Mucosa of rectum (tissue), 2 donors: Measurements from ENCODE around the gene RGS17.

ENCODE experiments used
- H3K27ac ChIP-seq, 2 donors: one replicate each; pipeline ENCODE4 v1.7.0; 2013; ENCODE audit warnings: inconsistent platforms in 2 of 2, low read depth in 2 of 2, low read length in 2 of 2
- H3K27me3 ChIP-seq, 2 donors: one replicate each; pipeline ENCODE4 v1.7.0; 2013; ENCODE audit warnings: low read length in 2 of 2; ENCODE audit not compliant: control insufficient read depth in 2 of 2, insufficient read depth in 2 of 2
- H3K36me3 ChIP-seq, 2 donors: one replicate each; pipeline ENCODE4 v1.7.0; 2013; ENCODE audit warnings: low read length in 2 of 2; ENCODE audit not compliant: control insufficient read depth in 2 of 2, insufficient read depth in 2 of 2
- H3K4me1 ChIP-seq, 2 donors: one replicate each; pipeline ENCODE4 v1.7.0; 2013; ENCODE audit warnings: low read length in 2 of 2, mild to moderate bottlenecking in 1 of 2; ENCODE audit not compliant: control insufficient read depth in 2 of 2, insufficient read depth in 2 of 2
- H3K4me3 ChIP-seq, 2 donors: one replicate each; pipeline ENCODE4 v1.7.0; 2013; ENCODE audit warnings: low read length in 2 of 2
- H3K9ac ChIP-seq, 2 donors: one replicate each; pipeline ENCODE4 v1.7.0; 2013; ENCODE audit warnings: low read length in 2 of 2, low read depth in 1 of 2, mild to moderate bottlenecking in 1 of 2
- H3K9me3 ChIP-seq, 2 donors: one replicate each; pipeline ENCODE4 v1.7.0; 2013; ENCODE audit warnings: low read length in 2 of 2; ENCODE audit not compliant: control insufficient read depth in 2 of 2
- donor health status: healthy.
- donor health status: Normal muscosa, but diverticular disease.

RGS17 gene

DNA sequence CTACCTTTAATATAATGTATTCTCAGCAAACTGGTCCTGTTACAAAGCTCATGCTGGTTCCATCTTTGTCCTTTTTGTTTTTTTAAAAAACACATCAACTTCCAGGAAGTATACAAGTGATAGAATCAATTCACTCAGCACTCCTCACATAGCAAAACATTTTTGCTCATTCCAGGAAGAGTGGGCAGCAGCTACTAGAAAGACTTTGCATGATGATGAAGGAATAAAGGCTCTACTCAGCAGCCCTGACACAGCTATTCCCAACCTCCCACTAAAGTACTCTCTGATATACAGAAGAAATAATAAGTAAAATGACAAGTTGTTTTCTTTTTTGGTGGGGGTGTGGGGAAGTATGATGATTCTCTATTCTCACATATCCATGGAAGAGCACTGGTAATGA lies 61.2 kb downstream of the RGS17 start:
- H3K27me3 ChIP-seq = no peaks in the 10 kb centered on the region
- H3K27ac ChIP-seq = no peak overlapping the region
- H3K4me1 ChIP-seq = no peaks in the 10 kb centered on the region
- no peaks in the 10 kb centered on the region for H3K9me3 ChIP-seq
- H3K36me3 ChIP-seq = no peaks in the 10 kb centered on the region
- H3K4me3 ChIP-seq = no peak overlapping the region
- H3K9ac ChIP-seq = no peak overlapping the region

- Histone ChIP-seq H3K9me3 (no peaks in the 10 kb centered on the region), H3K9ac (no peak overlapping the region), H3K27me3 (no peaks in the 10 kb centered on the region), H3K4me3 (no peak overlapping the region), H3K27ac (no peak overlapping the region), H3K4me1 (no peaks in the 10 kb centered on the region), H3K36me3 (no peaks in the 10 kb centered on the region)
Measured at GRCh38 chr6:153065222-153065621, 65.9 kb downstream of the RGS17 start.

- Histone ChIP-seq H3K4me3 (no peak overlapping the region), H3K27me3 (no peaks in the 10 kb centered on the region), H3K27ac (no peak overlapping the region), H3K4me1 (no peaks in the 10 kb centered on the region), H3K36me3 (no peaks in the 10 kb centered on the region), H3K9me3 (no peaks in the 10 kb centered on the region), H3K9ac (no peak overlapping the region)
Measured at GRCh38 chr6:153063936-153064335, 67.1 kb downstream of the RGS17 start.

GRCh38 chr6:153062516-153062915 lies 68.6 kb downstream of the RGS17 start:
- Histone ChIP-seq H3K27ac (no peak overlapping the region), H3K36me3 (no peaks in the 10 kb centered on the region), H3K9me3 (no peaks in the 10 kb centered on the region), H3K4me1 (no peaks in the 10 kb centered on the region), H3K27me3 (no peaks in the 10 kb centered on the region), H3K4me3 (no peak overlapping the region), H3K9ac (no peak overlapping the region)

DNA sequence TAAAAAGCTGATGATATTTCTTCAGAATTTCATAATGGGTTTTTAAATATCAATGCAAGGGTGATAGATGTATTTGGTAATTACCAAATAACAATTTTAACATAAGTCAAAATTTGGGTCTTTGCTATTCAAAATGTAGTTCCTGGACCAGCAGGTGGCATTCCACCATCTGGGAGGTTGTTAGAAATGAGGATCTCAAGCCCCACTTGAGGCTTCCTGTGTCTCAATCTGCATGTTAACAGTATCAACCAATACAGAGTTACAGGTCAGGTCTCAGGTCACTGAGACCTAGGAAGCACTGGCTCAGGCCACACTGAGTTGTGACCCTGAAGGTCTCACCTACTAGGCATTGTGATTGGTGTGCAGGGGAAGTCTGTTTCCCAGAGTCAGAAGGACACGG lies 71.3 kb downstream of the RGS17 start:
- Histone ChIP-seq H3K9me3 (no peaks in the 10 kb centered on the region), H3K9ac (no peak overlapping the region), H3K4me3 (no peak overlapping the region), H3K36me3 (no peaks in the 10 kb centered on the region), H3K4me1 (no peaks in the 10 kb centered on the region), H3K27me3 (no peaks in the 10 kb centered on the region), H3K27ac (no peak overlapping the region)

DNA sequence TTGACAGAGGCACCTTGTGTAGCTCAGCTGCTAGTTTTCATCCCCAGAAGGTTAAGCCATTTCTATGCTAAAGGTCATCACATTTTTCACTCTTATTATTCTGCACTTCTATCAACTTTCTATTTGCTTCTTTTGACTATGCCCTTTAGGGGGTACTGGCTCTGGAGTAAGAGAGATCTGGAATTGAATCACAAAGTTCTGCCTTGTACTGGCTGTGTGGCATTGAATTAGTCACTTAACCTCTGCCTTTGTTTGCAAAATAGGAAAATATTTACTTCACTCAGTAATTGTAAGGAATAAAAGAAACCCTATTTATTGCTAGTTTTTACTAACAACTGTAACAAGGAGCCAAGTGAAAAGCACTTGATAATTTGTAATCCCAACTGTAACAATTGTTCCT lies 71.8 kb downstream of the RGS17 start:
- Histone ChIP-seq H3K27ac (no peak overlapping the region), H3K4me3 (no peak overlapping the region), H3K27me3 (no peaks in the 10 kb centered on the region), H3K9me3 (no peaks in the 10 kb centered on the region), H3K9ac (no peak overlapping the region), H3K4me1 (no peaks in the 10 kb centered on the region), H3K36me3 (no peaks in the 10 kb centered on the region)

- H3K4me1 ChIP-seq = no peaks in the 10 kb centered on the region
- H3K9ac ChIP-seq = no peak overlapping the region
- H3K36me3 ChIP-seq = no peaks in the 10 kb centered on the region
- no peaks in the 10 kb centered on the region for H3K9me3 ChIP-seq
- no peaks in the 10 kb centered on the region for H3K27me3 ChIP-seq
- no peak overlapping the region for H3K4me3 ChIP-seq
- no peak overlapping the region for H3K27ac ChIP-seq
Measured at GRCh38 chr6:153058909-153059308, 72.2 kb downstream of the RGS17 start.

- Histone ChIP-seq H3K9me3 (no peaks in the 10 kb centered on the region), H3K9ac (no peak overlapping the region), H3K27ac (no peak overlapping the region), H3K4me3 (no peak overlapping the region), H3K36me3 (no peaks in the 10 kb centered on the region), H3K4me1 (no peaks in the 10 kb centered on the region), H3K27me3 (no peaks in the 10 kb centered on the region)
Measured at GRCh38 chr6:153058291-153058690, 72.8 kb downstream of the RGS17 start.

- Histone ChIP-seq H3K27me3 (no peaks in the 10 kb centered on the region), H3K4me1 (no peaks in the 10 kb centered on the region), H3K27ac (no peak overlapping the region), H3K4me3 (no peak overlapping the region), H3K9ac (no peak overlapping the region), H3K9me3 (no peaks in the 10 kb centered on the region), H3K36me3 (no peaks in the 10 kb centered on the region)
Measured at GRCh38 chr6:153056308-153056707, 74.8 kb downstream of the RGS17 start.

DNA sequence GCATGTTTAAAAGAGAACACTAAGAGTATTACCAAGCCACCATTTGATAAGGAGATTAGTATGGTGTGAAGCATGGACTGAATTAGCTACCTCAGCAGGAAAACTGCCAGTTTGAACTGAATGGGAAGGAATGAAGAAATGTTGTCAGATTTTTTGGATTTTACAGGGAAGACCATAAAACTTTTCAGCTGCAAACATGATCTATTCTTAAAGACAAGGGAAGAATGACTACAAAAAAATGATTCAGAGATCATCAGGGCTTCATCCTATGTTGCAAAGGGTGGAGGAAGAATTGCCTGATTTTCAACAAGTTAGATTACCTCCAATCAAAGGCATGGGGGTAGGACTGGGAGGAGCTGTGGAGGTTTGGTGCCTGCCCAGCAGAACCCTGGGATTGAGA lies 79.3 kb downstream of the RGS17 start:
- no peaks in the 10 kb centered on the region for H3K4me1 ChIP-seq
- H3K36me3 ChIP-seq = no peaks in the 10 kb centered on the region
- no peak overlapping the region for H3K27ac ChIP-seq
- no peaks in the 10 kb centered on the region for H3K9me3 ChIP-seq
- no peaks in the 10 kb centered on the region for H3K27me3 ChIP-seq
- H3K4me3 ChIP-seq = no peak overlapping the region
- H3K9ac ChIP-seq = no peak overlapping the region

- Histone ChIP-seq H3K27ac (no peak overlapping the region), H3K9me3 (no peaks in the 10 kb centered on the region), H3K36me3 (no peaks in the 10 kb centered on the region)
Measured at GRCh38 chr6:153048631-153049030, 82.5 kb downstream of the RGS17 start.

More at GRCh38 chr6:153048631-153049030, 82.5 kb downstream of the RGS17 start:
- H3K4me3 ChIP-seq = no peak overlapping the region
- no peak overlapping the region for H3K9ac ChIP-seq
- no peaks in the 10 kb centered on the region for H3K27me3 ChIP-seq
- peaks cover 0 to 3% of the 10 kb centered on the region in 2 donors for H3K4me1 ChIP-seq
